ENCODE measurements around the gene MSL3. TPM values are rescaled to one million over a fixed set of nuclear protein-coding genes. Genes with fewer than 3 reads are reported as not detected.

MSL3 gene
- total RNA-seq, 1 experiment from 2014 or later, result 17.0 TPM

DNA sequence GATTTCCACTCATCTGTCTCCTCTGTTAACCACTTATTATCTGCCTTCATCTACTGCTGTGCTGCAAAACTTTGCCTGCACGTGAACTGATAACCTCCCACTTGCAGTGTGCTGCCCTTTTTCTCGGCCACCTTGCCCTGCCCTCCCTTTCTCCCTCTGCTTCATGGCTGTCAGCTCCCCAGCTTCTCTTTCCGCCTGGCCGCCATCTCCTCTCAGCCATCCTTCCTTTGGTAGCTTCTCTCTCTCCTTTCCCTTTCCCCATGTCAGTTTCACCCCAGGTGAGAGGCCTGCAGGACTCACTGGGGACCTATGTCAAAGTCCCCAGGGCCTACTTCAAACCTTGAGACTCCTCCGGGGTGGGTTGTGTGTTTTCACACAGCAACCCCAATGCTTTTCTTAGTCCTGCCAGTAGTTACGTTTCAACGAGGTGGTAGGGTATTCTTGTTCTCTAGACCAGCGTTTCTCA, 6.6 kb downstream of the MSL3 start:
- Histone ChIP-seq H3K9me3 (ENCODE audit: control insufficient read depth, insufficient read depth, low read depth, low read length) (no peaks in the 10 kb centered on the region), H3K27ac (ENCODE audit: low read length) (no peak overlapping the region), H3K4me3 (ENCODE audit: low read depth in 2 of 2, low read length in 2 of 2) (no peak overlapping the region), H3K36me3 (ENCODE audit: control insufficient read depth, insufficient read depth, low read length) (peaks cover 2% of the 10 kb centered on the region; the same call in 1 of the 2 replicates), H3K27me3 (ENCODE audit: control insufficient read depth, insufficient read depth, low read length) (no peaks in the 10 kb centered on the region), H3K4me1 (ENCODE audit: control insufficient read depth, insufficient read depth, low read length) (no peaks in the 10 kb centered on the region; the same call in 1 of the 2 replicates)
- TF ChIP-seq, protein P1, sequence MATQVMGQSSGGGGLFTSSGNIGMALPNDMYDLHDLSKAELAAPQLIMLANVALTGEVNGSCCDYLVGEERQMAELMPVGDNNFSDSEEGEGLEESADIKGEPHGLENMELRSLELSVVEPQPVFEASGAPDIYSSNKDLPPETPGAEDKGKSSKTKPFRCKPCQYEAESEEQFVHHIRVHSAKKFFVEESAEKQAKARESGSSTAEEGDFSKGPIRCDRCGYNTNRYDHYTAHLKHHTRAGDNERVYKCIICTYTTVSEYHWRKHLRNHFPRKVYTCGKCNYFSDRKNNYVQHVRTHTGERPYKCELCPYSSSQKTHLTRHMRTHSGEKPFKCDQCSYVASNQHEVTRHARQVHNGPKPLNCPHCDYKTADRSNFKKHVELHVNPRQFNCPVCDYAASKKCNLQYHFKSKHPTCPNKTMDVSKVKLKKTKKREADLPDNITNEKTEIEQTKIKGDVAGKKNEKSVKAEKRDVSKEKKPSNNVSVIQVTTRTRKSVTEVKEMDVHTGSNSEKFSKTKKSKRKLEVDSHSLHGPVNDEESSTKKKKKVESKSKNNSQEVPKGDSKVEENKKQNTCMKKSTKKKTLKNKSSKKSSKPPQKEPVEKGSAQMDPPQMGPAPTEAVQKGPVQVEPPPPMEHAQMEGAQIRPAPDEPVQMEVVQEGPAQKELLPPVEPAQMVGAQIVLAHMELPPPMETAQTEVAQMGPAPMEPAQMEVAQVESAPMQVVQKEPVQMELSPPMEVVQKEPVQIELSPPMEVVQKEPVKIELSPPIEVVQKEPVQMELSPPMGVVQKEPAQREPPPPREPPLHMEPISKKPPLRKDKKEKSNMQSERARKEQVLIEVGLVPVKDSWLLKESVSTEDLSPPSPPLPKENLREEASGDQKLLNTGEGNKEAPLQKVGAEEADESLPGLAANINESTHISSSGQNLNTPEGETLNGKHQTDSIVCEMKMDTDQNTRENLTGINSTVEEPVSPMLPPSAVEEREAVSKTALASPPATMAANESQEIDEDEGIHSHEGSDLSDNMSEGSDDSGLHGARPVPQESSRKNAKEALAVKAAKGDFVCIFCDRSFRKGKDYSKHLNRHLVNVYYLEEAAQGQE (IDR thresholded peaks at IDR 0.05; ENCODE audit: insufficient read depth in 1 of 2, low read depth in 2 of 2, low read length in 1 of 2), result no peak
- TF ChIP-seq POLR2AphosphoS5 (IDR thresholded peaks at IDR 0.05; ENCODE audit: low read depth, low read length), result no peak
- no peak for TF ChIP-seq CTCF (IDR thresholded peaks at IDR 0.05)
- TF ChIP-seq TCF7L2 (IDR thresholded peaks at IDR 0.05; ENCODE audit: low read depth, low read length), result no peak
- no peak for TF ChIP-seq SIN3A (IDR thresholded peaks at IDR 0.05; ENCODE audit: borderline replicate concordance, insufficient read depth, low read depth, low read length)
- BruUV-seq (replicated peaks), result no TSS peak
- DNase-seq (ENCODE audit: low read depth, low spot score) (no peak), ATAC-seq (no peak)
- POLR2A ChIA-PET, result no interaction called here
- in situ Hi-C loops (cut with HindIII; ENCODE audit: low pct_unique_long_range_greater_than_20kb, low sequenced_read_pairs) (no loop called here), intact Hi-C loops (cut with micrococcal nuclease; ENCODE audit: unreplicated experiment) (no loop called here)
- CTCF ChIA-PET, result no interaction called here

GRCh38 chrX:11765449-11765848, 7.4 kb downstream of the MSL3 start:
- ATAC-seq, result no peak
- H3K36me3 ChIP-seq (ENCODE audit: control insufficient read depth, insufficient read depth, low read length), result peaks cover 2% of the 10 kb centered on the region; the same call in 1 of the 2 replicates
- intact Hi-C loops (cut with micrococcal nuclease; ENCODE audit: unreplicated experiment), result no loop called here

More at GRCh38 chrX:11765449-11765848, 7.4 kb downstream of the MSL3 start:
- Histone ChIP-seq H3K27me3 (ENCODE audit: control insufficient read depth, insufficient read depth, low read length) (no peaks in the 10 kb centered on the region), H3K27ac (ENCODE audit: low read length) (no peak overlapping the region), H3K4me3 (ENCODE audit: low read depth in 2 of 2, low read length in 2 of 2) (no peak overlapping the region), H3K9me3 (ENCODE audit: control insufficient read depth, insufficient read depth, low read depth, low read length) (no peaks in the 10 kb centered on the region), H3K4me1 (ENCODE audit: control insufficient read depth, insufficient read depth, low read length) (no peaks in the 10 kb centered on the region)
- TF ChIP-seq, protein P1 (IDR thresholded peaks at IDR 0.05; ENCODE audit: insufficient read depth in 1 of 2, low read depth in 2 of 2, low read length in 1 of 2), result no peak
- CTCF ChIA-PET, result no interaction called here
- BruUV-seq (replicated peaks), result no TSS peak
- DNase-seq (ENCODE audit: low read depth, low spot score), result no peak
- POLR2A ChIA-PET, result no interaction called here
- in situ Hi-C loops (cut with HindIII; ENCODE audit: low pct_unique_long_range_greater_than_20kb, low sequenced_read_pairs), result no loop called here

All from Panc1 (cell line).